Loucy (cell line): ENCODE measurements around the gene GJA4.

Experiments
- H2AFZ ChIP-seq: fragments of 200-600 bp; sonication (generic); 2 replicates; pipeline ENCODE4 v1.6.0; 2016; ENCODE audit warnings: antibody characterized with exemption, mild to moderate bottlenecking, low read length, moderate library complexity
- H3F3A ChIP-seq: fragments of 200-600 bp; 2 replicates; pipeline ENCODE4 v1.6.0; 2016; ENCODE audit warnings: antibody characterized with exemption, low read depth, mild to moderate bottlenecking
- H3K27me3 ChIP-seq: fragments of 200-600 bp; sonication (generic); 2 replicates; pipeline ENCODE4 v1.6.1; 2014; ENCODE audit warnings: low read length, mild to moderate bottlenecking; ENCODE audit not compliant: insufficient read depth, poor library complexity, severe bottlenecking
- H3K36me3 ChIP-seq: fragments of 200-600 bp; sonication (generic); 2 replicates; pipeline ENCODE4 v1.6.1; 2016; ENCODE audit warnings: low read length; ENCODE audit not compliant: insufficient read depth
- H3K4me1 ChIP-seq: fragments of 200-600 bp; sonication (generic); 2 replicates; pipeline ENCODE4 v1.5.1; 2014; ENCODE audit warnings: low read length, mild to moderate bottlenecking; ENCODE audit not compliant: insufficient read depth, poor library complexity, severe bottlenecking
- H3K4me2 ChIP-seq: fragments of 200-600 bp; sonication (generic); 2 replicates; pipeline ENCODE4 v1.6.0; 2014; ENCODE audit warnings: antibody characterized with exemption, low read length, low read depth, mild to moderate bottlenecking; ENCODE audit not compliant: poor library complexity, severe bottlenecking
- H3K4me3 ChIP-seq: fragments of 200-600 bp; sonication (generic); 2 replicates; pipeline ENCODE4 v1.5.1; 2014; ENCODE audit warnings: low read length, mild to moderate bottlenecking, mixed read lengths; ENCODE audit not compliant: poor library complexity, severe bottlenecking
- H3K79me2 ChIP-seq: fragments of 200-600 bp; sonication (generic); 2 replicates; pipeline ENCODE4 v1.6.1; 2014; ENCODE audit warnings: low read length; ENCODE audit not compliant: insufficient read depth
- H3K9ac ChIP-seq: fragments of 200-600 bp; sonication (generic); 2 replicates; pipeline ENCODE4 v1.6.0; 2014; ENCODE audit warnings: mild to moderate bottlenecking, low read depth, low read length, moderate library complexity; ENCODE audit not compliant: poor library complexity, severe bottlenecking
- H3K9me2 ChIP-seq: fragments of 200-600 bp; sonication (generic); replicated peaks from 2 replicates; pipeline ENCODE4 v1.6.1; 2016; ENCODE audit warnings: low read depth, low read length, mixed read lengths
- H3K9me3 ChIP-seq: fragments of 200-600 bp; sonication (generic); 2 replicates; pipeline ENCODE4 v1.6.1; 2014; ENCODE audit warnings: mild to moderate bottlenecking, antibody characterized with exemption, low read length, low read depth; ENCODE audit not compliant: insufficient read depth
- H4K20me1 ChIP-seq: fragments of 200-600 bp; sonication (generic); 2 replicates; pipeline ENCODE4 v1.6.0; 2014; ENCODE audit warnings: antibody characterized with exemption, low read length, mild to moderate bottlenecking; ENCODE audit not compliant: insufficient read depth, poor library complexity, severe bottlenecking
- EZH2phosphoT487 ChIP-seq: fragments of 200-600 bp; IDR thresholded peaks from 2 replicates; pipeline ENCODE4 v1.6.1; 2018; ENCODE audit warnings: antibody characterized with exemption, mild to moderate bottlenecking, moderate library complexity, borderline replicate concordance
- TF ChIP-seq, protein P1 (sequence below): fragments of 200-600 bp; sonication (generic); conservative IDR thresholded peaks from 2 replicates; pipeline ENCODE4 v1.5.1; 2014; ENCODE audit warnings: mild to moderate bottlenecking, antibody characterized with exemption, low read length

The GJA4 gene

DNA sequence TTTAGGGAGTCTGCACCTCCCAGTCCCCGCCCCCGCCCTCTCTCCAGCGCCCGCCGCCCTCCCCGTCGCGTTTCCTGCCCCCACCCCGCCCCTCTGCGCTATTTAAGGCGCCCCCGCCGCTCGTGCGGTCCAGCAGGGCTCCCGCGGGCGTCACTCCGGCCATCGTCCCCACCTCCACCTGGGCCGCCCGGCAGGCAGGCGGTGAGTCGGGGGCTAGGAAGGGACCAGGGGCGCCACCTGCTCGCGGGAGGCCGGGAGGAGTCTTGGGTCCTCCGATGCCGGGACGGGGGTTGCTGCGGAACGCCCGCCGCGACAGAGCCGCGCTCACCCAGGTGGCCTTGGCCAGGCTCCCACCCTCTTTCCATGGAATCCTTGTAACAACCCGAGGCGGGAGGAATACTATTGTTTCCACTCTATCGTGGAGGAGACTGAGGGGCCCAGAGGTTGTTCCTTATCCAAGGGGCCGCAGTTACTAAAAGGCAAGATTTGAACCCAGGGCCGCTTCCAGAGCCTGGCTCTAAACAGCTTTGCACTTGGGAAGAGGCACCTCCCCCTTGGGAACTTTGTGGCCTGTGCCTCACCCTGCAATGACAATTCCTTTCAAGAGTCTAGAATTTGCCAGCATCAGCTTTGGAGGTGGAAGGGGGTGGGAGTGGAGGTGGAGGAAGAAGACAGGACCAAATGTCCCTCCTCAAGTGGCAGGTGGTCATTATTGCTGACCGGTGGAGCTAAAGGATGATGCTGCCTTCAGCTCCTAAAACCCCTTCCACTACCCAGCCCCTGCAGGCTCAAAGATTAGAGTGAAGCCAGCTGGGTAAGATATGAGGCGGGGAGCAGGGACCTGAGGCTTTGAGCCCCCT is at the start of gene GJA4:
TSS of gene GJA4 (plus strand) at position 132 of the 860 bp plus-strand sequence. CDS start 1,215 bp downstream, outside the sequence.
- Histone ChIP-seq H4K20me1 (no peaks in the 10 kb centered on the region), H3K9me2 (no peaks in the 10 kb centered on the region), H3F3A (no peaks in the 10 kb centered on the region), H3K4me1 (no peaks in the 10 kb centered on the region), H3K9me3 (no peaks in the 10 kb centered on the region), H2AFZ (no peak within 1 kb of the TSS), H3K79me2 (no peaks in the 10 kb centered on the region), H3K27me3 (no peaks in the 10 kb centered on the region), H3K36me3 (no peaks in the 10 kb centered on the region), H3K4me2 (no peak within 1 kb of the TSS), H3K4me3 (no peak within 1 kb of the TSS), H3K9ac (no peak within 1 kb of the TSS)
- TF ChIP-seq EZH2phosphoT487, result no peak
- TF ChIP-seq, protein P1, sequence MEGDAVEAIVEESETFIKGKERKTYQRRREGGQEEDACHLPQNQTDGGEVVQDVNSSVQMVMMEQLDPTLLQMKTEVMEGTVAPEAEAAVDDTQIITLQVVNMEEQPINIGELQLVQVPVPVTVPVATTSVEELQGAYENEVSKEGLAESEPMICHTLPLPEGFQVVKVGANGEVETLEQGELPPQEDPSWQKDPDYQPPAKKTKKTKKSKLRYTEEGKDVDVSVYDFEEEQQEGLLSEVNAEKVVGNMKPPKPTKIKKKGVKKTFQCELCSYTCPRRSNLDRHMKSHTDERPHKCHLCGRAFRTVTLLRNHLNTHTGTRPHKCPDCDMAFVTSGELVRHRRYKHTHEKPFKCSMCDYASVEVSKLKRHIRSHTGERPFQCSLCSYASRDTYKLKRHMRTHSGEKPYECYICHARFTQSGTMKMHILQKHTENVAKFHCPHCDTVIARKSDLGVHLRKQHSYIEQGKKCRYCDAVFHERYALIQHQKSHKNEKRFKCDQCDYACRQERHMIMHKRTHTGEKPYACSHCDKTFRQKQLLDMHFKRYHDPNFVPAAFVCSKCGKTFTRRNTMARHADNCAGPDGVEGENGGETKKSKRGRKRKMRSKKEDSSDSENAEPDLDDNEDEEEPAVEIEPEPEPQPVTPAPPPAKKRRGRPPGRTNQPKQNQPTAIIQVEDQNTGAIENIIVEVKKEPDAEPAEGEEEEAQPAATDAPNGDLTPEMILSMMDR, result no peak

DNA sequence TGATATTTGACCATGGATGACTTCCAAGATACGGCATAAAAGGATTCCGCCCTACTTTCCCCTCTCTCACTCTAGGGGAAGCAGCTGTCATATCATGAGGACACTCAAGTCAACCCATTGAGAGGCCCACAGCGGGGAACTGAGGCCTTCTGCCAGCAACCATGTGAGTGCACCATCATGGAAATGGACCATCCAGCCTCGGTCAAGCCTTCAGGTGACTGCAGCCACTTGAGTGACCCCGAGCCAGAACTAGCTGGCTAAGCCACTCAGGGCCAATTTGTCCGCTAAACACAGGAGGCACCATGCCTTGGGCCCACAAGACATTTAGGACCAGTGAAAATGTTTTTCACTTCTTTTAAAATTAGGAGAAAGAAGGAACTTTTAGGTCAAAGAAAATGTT is 49.0 kb upstream of the GJA4 start:
- Histone ChIP-seq H3F3A (no peaks in the 10 kb centered on the region), H3K9me3 (no peaks in the 10 kb centered on the region)

DNA sequence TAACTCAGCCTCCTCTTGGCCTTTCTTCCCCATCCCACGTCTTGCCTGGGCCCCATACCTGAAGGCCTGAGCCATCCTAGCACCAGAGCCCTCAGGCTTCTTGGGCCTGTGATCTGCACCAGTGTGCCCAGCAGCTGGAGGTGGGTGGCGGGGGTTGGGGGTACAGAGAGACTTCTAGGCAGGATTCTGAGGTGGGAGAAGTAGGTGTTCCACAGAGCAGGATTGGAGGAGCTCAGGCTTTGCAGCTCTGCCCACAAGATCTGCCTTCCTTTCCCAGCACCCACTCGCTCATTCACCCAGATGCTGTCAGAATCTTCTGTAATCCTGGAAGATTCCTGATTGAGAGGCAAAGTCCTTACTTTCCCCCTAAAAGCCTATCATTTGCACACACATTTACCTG is 47.9 kb upstream of the GJA4 start:
- H3K9me3 ChIP-seq, result no peaks in the 10 kb centered on the region
- H3F3A ChIP-seq, result no peaks in the 10 kb centered on the region
- TF ChIP-seq EZH2phosphoT487, result no peak
- TF ChIP-seq, protein P1, result no peak
- H3K9ac ChIP-seq, result no peak overlapping the region
- no peaks in the 10 kb centered on the region for H4K20me1 ChIP-seq
- H2AFZ ChIP-seq, result no peak overlapping the region
- no peaks in the 10 kb centered on the region for H3K27me3 ChIP-seq
- no peaks in the 10 kb centered on the region for H3K9me2 ChIP-seq
- no peaks in the 10 kb centered on the region for H3K79me2 ChIP-seq
- no peak overlapping the region for H3K4me2 ChIP-seq
- no peaks in the 10 kb centered on the region for H3K36me3 ChIP-seq
- no peaks in the 10 kb centered on the region for H3K4me1 ChIP-seq
- H3K4me3 ChIP-seq, result no peak overlapping the region

More for the DNA sequence above, 49.0 kb upstream of the GJA4 start:
- TF ChIP-seq, protein P1, result no peak
- TF ChIP-seq EZH2phosphoT487, result no peak
- Histone ChIP-seq H3K79me2 (no peaks in the 10 kb centered on the region), H3K4me1 (no peaks in the 10 kb centered on the region), H3K27me3 (no peaks in the 10 kb centered on the region), H2AFZ (no peak overlapping the region), H3K36me3 (no peaks in the 10 kb centered on the region), H3K9ac (no peak overlapping the region), H3K4me2 (no peak overlapping the region), H3K9me2 (no peaks in the 10 kb centered on the region), H4K20me1 (no peaks in the 10 kb centered on the region), H3K4me3 (no peak overlapping the region)
